GM18517 (cell line): ENCODE results near the gene CAMK1.

ENCODE experiments used
- ATAC-seq: cut with Tn5 transposase; IDR thresholded peaks from one replicate; pipeline ENCODE4 v1.9.1; 2021; ENCODE audit warnings: mild to moderate bottlenecking, moderate library complexity; ENCODE audit not compliant: unreplicated experiment

CAMK1 gene

DNA sequence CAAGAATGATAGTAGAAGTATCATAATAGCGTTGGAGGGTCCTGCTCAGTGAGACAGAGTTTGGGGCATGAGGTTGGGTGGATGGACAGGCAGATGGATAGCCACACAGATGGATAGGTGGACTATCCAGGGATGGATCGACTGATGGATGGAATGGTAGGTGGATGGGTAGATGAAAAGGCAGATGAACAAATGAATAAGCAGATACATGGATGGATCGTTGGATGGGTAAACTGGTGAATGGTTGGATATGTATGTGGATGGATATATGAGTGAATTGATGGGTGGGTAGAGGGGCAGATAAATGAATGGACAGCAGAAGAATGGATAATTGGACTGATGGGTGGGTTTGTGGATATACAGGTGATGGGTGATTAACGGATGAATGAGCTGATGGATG, 56.6 kb downstream of the CAMK1 start:
- ATAC-seq, result no peak

DNA sequence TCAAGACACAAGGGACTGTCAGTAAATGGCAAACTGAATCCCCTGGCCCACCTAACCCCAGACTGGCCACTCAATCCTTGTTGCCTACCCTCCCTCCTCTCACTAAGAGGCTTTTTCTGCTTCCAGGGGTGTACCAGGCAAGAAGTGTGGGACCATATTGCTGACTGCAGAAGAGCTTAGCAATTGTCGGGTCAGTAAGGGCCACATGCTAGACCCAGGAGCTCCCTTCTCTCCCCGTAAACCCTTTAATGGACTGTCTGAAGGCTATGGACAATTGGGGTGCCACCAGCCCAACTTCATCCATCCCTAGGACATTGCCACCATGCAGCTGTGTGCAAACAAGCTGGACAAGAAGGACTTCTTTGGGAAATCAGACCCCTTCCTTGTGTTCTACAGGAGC, 57.3 kb downstream of the CAMK1 start:
- ATAC-seq, result no peak

DNA sequence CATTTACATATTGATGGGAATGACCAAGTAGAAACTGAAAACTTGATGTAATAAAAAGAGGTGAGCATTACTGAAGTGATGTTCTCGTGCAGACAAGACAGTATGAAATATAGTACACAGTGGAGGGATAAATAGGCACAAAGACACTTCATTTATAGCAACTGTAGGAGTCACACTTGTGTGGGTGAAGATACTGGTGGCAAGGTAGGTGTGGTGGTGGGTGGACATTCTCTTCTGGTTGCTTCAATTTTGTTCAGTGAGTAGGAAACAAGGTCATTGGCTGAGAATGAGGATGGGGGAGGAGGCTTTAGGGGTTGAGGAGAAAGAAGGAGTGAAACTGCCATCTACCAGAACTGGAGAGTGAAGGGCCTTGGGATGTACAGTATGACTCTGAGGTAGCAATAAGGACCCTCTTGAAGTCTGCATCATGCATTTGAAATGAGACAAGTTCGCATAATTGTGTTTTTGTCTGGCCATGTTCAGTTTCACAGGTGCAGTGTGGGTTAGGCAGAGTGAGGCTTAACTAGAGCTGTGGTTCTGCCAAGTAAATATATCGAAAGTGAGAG, 59.5 kb downstream of the CAMK1 start:
- ATAC-seq, result no peak
